ENCODE data around the gene MTUS2. TPM values are rescaled to one million over a fixed set of nuclear protein-coding genes. Genes with fewer than 3 reads are reported as not detected.

The MTUS2 gene
- total RNA-seq, 1 experiment from 2014 or later = 0.11 TPM

- H3K9me3 ChIP-seq (ENCODE audit: low read depth, low read length, poor library complexity, severe bottlenecking) = no peaks in the 10 kb centered on the region
- ChIA-PET CTCF (no interaction called here), POLR2A (ENCODE audit: low non-redundant PET) (no interaction called here)
- no peaks in the 10 kb centered on the region for H3K36me3 ChIP-seq (ENCODE audit: insufficient read depth, low read length, poor library complexity, severe bottlenecking)
- no peak overlapping the region for H3K27ac ChIP-seq (ENCODE audit: low read depth, low read length, poor library complexity, severe bottlenecking)
- intact Hi-C loops (cut with micrococcal nuclease; ENCODE audit: unreplicated experiment) = no loop called here
- H3K27me3 ChIP-seq (replicated peaks; ENCODE audit: insufficient read depth, low read depth, low read length, poor library complexity) = no peaks in the 10 kb centered on the region
- TF ChIP-seq CTCF (conservative IDR thresholded peaks at IDR 0.05; ENCODE audit: low read depth, low read length) (no peak), EZH2 (IDR thresholded peaks at IDR 0.05; ENCODE audit: borderline replicate concordance, low read depth, low read length, poor library complexity, severe bottlenecking) (no peak)
- no peak for DNase-seq (ENCODE audit: low spot score)
- H3K4me1 ChIP-seq (ENCODE audit: insufficient read depth, low read length, poor library complexity, severe bottlenecking) = no peaks in the 10 kb centered on the region
- no peak overlapping the region for H3K4me3 ChIP-seq (ENCODE audit: low read depth, low read length, poor library complexity, severe bottlenecking)
- BruUV-seq (replicated peaks) = no TSS peak
Measured at GRCh38 chr13:28859717-28860116, 39.6 kb downstream of the MTUS2 start.

- CTCF ChIA-PET = no interaction called here
- Histone ChIP-seq H3K4me3 (ENCODE audit: low read depth, low read length, poor library complexity, severe bottlenecking) (no peak overlapping the region), H3K27ac (ENCODE audit: low read depth, low read length, poor library complexity, severe bottlenecking) (no peak overlapping the region), H3K4me1 (ENCODE audit: insufficient read depth, low read length, poor library complexity, severe bottlenecking) (no peaks in the 10 kb centered on the region), H3K27me3 (replicated peaks; ENCODE audit: insufficient read depth, low read depth, low read length, poor library complexity) (no peaks in the 10 kb centered on the region), H3K9me3 (ENCODE audit: low read depth, low read length, poor library complexity, severe bottlenecking) (no peaks in the 10 kb centered on the region), H3K36me3 (ENCODE audit: insufficient read depth, low read length, poor library complexity, severe bottlenecking) (no peaks in the 10 kb centered on the region)
- no peak for DNase-seq (ENCODE audit: low spot score)
- BruUV-seq (replicated peaks) = no TSS peak
- intact Hi-C loops (cut with micrococcal nuclease; ENCODE audit: unreplicated experiment) = no loop called here
- POLR2A ChIA-PET (ENCODE audit: low non-redundant PET) = no interaction called here
- TF ChIP-seq EZH2 (IDR thresholded peaks at IDR 0.05; ENCODE audit: borderline replicate concordance, low read depth, low read length, poor library complexity, severe bottlenecking) (no peak), CTCF (conservative IDR thresholded peaks at IDR 0.05; ENCODE audit: low read depth, low read length) (no peak)
Measured at GRCh38 chr13:28864544-28864943, 44.4 kb downstream of the MTUS2 start.

- intact Hi-C loops (cut with micrococcal nuclease; ENCODE audit: unreplicated experiment) = no loop called here
- Histone ChIP-seq H3K27me3 (replicated peaks; ENCODE audit: insufficient read depth, low read depth, low read length, poor library complexity) (no peaks in the 10 kb centered on the region), H3K4me1 (ENCODE audit: insufficient read depth, low read length, poor library complexity, severe bottlenecking) (no peaks in the 10 kb centered on the region), H3K9me3 (ENCODE audit: low read depth, low read length, poor library complexity, severe bottlenecking) (no peaks in the 10 kb centered on the region), H3K36me3 (ENCODE audit: insufficient read depth, low read length, poor library complexity, severe bottlenecking) (no peaks in the 10 kb centered on the region), H3K4me3 (ENCODE audit: low read depth, low read length, poor library complexity, severe bottlenecking) (no peak overlapping the region), H3K27ac (ENCODE audit: low read depth, low read length, poor library complexity, severe bottlenecking) (no peak overlapping the region)
- TF ChIP-seq CTCF (conservative IDR thresholded peaks at IDR 0.05; ENCODE audit: low read depth, low read length) (no peak), EZH2 (IDR thresholded peaks at IDR 0.05; ENCODE audit: borderline replicate concordance, low read depth, low read length, poor library complexity, severe bottlenecking) (no peak)
- POLR2A ChIA-PET (ENCODE audit: low non-redundant PET) = no interaction called here
- BruUV-seq (replicated peaks) = no TSS peak
- no peak for DNase-seq (ENCODE audit: low spot score)
- CTCF ChIA-PET = no interaction called here
Measured at GRCh38 chr13:28865149-28865744, 45.1 kb downstream of the MTUS2 start.
